KBM-7 (cell line): ENCODE data around the gene NPM1.
A peak's percentile ranks its signal among the peaks of the same experiment; 100 is the strongest.
"Not testable (repeated sequence)": the region's sequence is repeated elsewhere in the genome, so short reads cannot be mapped to it uniquely, and the experiment has no call there.

Experiments
- DNase-seq: peaks from one replicate; pipeline ENCODE4 v3.0.0-alpha.2; 2015
- in situ Hi-C: fragments of 300-500 bp; cut with MboI; formaldehyde crosslinking; loops from 2 replicates; pipeline ENCODE4 v1.14.3; 2020; ENCODE audit warnings: low sequenced_read_pairs, low pct_unique_long_range_greater_than_20kb, mixed read lengths

Gene NPM1

GRCh38 chr5:171384416-171384815 is 3.2 kb upstream of the NPM1 start:
- in situ Hi-C loops, DNase-seq: not testable (repeated sequence)

GRCh38 chr5:171384999-171385398 is 2.6 kb upstream of the NPM1 start:
- DNase-seq, in situ Hi-C loops: not testable (repeated sequence)

- DNase-seq: no peak
- in situ Hi-C loops: no loop called here
Measured at GRCh38 chr5:171386006-171386671, 1.5 kb upstream of the NPM1 start.

GRCh38 chr5:171386861-171387344 is 746 bp upstream of the NPM1 start:
- DNase-seq: no peak
- in situ Hi-C loops: no loop called here

GRCh38 chr5:171387970-171388815 is 544 bp downstream of the NPM1 start:
- peak; percentile 75 for DNase-seq
- in situ Hi-C loops: no loop called here

GRCh38 chr5:171388816-171389168 is 1.1 kb downstream of the NPM1 start:
- DNase-seq: no peak
- in situ Hi-C loops: no loop called here

GRCh38 chr5:171390883-171391677 is 3.4 kb downstream of the NPM1 start:
- DNase-seq: no peak
- in situ Hi-C loops: no loop called here

GRCh38 chr5:171391996-171392577 is 4.4 kb downstream of the NPM1 start:
- no peak for DNase-seq
- in situ Hi-C loops: no loop called here

- DNase-seq: no peak
- in situ Hi-C loops: no loop called here
Measured at GRCh38 chr5:171392585-171393159, 5.0 kb downstream of the NPM1 start.

GRCh38 chr5:171395042-171395441 is 7.4 kb downstream of the NPM1 start:
- no peak for DNase-seq
- in situ Hi-C loops: no loop called here

GRCh38 chr5:171396583-171396982 is 8.9 kb downstream of the NPM1 start:
- DNase-seq, in situ Hi-C loops: not testable (repeated sequence)

GRCh38 chr5:171397190-171397589 is 9.5 kb downstream of the NPM1 start:
- DNase-seq: no peak
- in situ Hi-C loops: no loop called here

- no peak for DNase-seq
- in situ Hi-C loops: no loop called here
Measured at GRCh38 chr5:171397599-171397998, 9.9 kb downstream of the NPM1 start.

- DNase-seq, in situ Hi-C loops: not testable (repeated sequence)
Measured at GRCh38 chr5:171398660-171399059, 11.0 kb downstream of the NPM1 start.

GRCh38 chr5:171400169-171400568 is 12.5 kb downstream of the NPM1 start:
- in situ Hi-C loops: no loop called here
- no peak for DNase-seq

- in situ Hi-C loops: no loop called here
- DNase-seq: no peak
Measured at GRCh38 chr5:171401167-171401947, 13.7 kb downstream of the NPM1 start.

- DNase-seq, in situ Hi-C loops: not testable (repeated sequence)
Measured at GRCh38 chr5:171402751-171403150, 15.1 kb downstream of the NPM1 start.

GRCh38 chr5:171405615-171406014 is 18.0 kb downstream of the NPM1 start:
- no peak for DNase-seq
- in situ Hi-C loops: no loop called here
